Adrenal gland (tissue), 5 donors: ENCODE measurements around the gene DKK1.

ENCODE experiments used
- CTCF ChIP-seq, 6 experiments: fragments of 450-650 bp in 4 of 6; fragments of 200-600 bp in 2 of 6; sonication (generic) in 1 of 6; IDR thresholded peaks; 1 replicate in 5 of 6; 2 replicates in 1 of 6; pipeline versions ENCODE4 v1.5.1 to v1.8.0; 2016 to 2021; ENCODE audit warnings: antibody characterized with exemption in 6 of 6, mild to moderate bottlenecking in 2 of 6, moderate library complexity in 1 of 6
- POLR2A ChIP-seq, 2 donors: fragments of 450-650 bp; IDR thresholded peaks; one replicate each; pipeline ENCODE4 v1.6.1; 2017; ENCODE audit warnings: antibody characterized with exemption in 2 of 2, mild to moderate bottlenecking in 2 of 2, moderate library complexity in 1 of 2
- donor health status: DM: no; HTN: no; CAD: no.

GRCh38 chr10:52283174-52283573, 30.9 kb upstream of the DKK1 start:
- TF ChIP-seq CTCF (IDR thresholded peaks at IDR 0.05) (no peak), POLR2A (IDR thresholded peaks at IDR 0.05) (no peak)
